Measurements from ENCODE around the gene KLKB1.
"Not testable (repeated sequence)": the region's sequence is repeated elsewhere in the genome, so short reads cannot be mapped to it uniquely, and the experiment has no call there.

Gene KLKB1

DNA sequence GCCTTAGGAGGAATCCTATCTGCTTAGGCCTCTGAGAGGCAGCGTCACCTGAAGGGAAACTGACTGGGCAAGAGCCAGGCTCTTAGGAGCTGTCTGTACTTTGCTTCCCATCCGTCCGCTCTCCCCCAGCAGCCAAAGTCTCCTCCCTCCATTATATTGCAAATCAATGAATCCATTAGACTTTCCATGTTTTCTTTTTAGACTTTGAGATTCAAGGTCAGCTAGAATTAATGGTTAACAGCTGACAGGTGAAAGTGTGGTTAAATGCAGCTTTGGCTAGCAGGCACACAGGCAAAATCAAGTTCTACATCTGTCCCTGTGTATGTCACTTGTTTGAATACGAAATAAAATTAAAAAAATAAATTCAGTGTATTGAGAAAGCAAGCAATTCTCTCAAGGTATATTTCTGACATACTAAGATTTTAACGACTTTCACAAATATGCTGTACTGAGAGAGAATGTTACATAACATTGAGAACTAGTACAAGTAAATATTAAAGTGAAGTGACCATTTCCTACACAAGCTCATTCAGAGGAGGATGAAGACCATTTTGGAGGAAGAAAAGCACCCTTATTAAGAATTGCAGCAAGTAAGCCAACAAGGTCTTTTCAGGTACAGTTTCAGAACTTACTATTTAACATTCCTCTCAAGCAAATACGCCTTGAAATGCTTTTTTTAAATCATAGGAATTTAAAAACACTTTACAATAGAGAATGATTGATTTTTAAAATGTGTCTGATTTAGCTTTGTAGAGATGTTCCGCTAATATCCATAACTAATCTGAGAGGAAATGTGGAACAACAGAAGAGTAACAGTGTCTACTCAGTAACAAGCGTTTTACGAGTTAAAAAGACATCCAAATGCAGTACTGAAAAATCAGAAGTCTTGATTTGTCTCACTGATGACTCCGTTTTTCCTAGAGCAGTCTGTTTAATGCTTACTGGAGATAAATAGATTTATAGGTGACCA lies 38.7 kb downstream of the KLKB1 start, which contains the start of gene F11:
TSS of gene F11 (plus strand) at position 507 of the 970 bp plus-strand sequence. CDS start 948 bp downstream, outside the sequence.
- no peak for DNase-seq

GRCh38 chr4:186266729-186267456 lies 39.6 kb downstream of the KLKB1 start:
- DNase-seq, result no peak

- DNase-seq, result no peak
Observed at GRCh38 chr4:186271081-186271678, 43.9 kb downstream of the KLKB1 start.

DNA sequence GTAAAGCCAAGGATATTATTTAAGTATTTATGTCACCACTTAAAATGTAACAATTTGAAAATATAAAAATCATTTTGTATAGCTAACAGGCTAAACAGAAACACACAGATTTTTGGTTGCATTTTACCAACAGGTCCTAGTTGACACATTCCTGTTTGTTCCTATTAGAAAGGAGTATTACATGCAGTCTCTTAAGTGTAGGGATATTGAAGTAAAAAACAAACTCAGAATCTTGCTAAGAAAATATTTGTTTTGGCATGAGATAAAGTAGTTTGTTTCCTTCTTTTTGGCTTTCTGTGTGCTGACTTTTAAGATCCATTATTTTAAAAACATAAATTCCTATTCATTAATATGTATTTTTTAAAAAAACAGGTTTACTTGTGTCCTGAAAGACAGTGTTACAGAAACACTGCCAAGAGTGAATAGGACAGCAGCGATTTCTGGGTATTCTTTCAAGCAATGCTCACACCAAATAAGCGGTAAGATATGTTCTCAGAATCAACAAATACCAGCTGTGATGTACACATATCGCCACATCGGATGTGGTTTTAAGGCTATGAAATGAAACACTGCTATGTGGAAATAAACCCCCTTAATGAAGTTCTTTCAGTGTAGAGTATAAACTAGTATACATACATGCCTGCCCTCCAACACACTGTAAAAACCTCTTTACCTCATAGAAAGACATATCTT lies 45.5 kb downstream of the KLKB1 start:
- no peak for DNase-seq

DNA sequence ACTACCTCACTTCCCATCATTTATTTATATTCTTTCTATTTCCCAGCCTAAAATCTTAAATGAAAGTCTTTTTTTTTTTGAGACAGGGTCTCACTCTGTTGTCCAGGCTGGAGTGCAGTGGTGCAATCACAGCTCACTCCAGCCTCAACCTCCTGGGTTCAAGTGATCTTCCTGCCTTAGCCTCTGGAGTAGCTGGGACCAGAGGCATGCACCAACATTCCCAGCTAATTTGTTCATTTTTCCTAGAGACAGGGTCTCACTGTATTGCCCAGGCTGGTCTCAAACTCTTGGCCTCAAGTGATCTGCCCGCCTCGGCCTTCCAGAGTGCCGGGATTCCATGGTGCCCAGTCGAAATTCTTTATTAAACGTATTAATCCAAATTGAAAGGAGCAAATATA lies 46.1 kb downstream of the KLKB1 start:
- not testable (repeated sequence) for DNase-seq

GRCh38 chr4:186283311-186283710 lies 56.0 kb downstream of the KLKB1 start:
- no peak for DNase-seq

DNA sequence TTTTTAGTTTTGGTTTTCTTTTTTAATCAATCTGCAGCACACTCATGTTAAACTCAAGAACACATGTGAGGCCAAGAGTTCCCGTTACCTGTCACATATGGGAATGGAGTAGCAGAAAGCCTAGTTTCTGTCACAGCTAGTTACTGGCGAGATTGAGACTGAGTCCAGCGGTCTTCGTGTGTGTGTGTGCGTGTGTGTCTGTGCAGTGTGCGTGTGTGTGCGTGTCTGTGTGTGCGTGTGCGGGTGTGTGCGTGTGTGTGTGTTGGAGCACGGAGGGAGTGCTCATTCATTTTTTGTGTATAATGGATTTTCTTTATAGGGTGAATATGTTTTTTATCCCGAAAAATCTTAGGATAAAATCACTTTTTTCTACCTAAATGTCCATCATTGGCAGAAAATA lies 57.8 kb downstream of the KLKB1 start:
- no peak for DNase-seq

GRCh38 chr4:186286581-186286980 lies 59.3 kb downstream of the KLKB1 start:
- no peak for DNase-seq

GRCh38 chr4:186291256-186291890 lies 64.1 kb downstream of the KLKB1 start:
- no peak for DNase-seq

DNA sequence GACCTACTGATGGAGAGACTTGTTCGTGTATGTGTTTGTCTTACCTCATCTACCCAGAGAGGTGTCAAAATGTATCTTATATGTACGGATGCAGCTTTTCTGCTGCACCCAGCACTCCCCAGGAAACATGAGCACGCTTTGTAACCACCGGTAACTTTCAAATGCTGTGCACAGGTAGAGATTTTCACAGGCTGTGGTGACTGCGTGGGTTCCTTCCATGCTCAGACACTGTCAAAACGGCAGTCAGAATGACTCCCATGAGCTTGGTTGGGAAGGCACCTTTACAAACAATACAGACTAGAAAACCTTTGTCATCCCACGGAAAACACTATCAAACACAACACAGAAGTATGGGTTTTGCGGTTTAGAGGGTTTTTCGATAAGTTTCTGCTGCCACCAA lies 66.9 kb downstream of the KLKB1 start:
- DNase-seq, result no peak

DNA sequence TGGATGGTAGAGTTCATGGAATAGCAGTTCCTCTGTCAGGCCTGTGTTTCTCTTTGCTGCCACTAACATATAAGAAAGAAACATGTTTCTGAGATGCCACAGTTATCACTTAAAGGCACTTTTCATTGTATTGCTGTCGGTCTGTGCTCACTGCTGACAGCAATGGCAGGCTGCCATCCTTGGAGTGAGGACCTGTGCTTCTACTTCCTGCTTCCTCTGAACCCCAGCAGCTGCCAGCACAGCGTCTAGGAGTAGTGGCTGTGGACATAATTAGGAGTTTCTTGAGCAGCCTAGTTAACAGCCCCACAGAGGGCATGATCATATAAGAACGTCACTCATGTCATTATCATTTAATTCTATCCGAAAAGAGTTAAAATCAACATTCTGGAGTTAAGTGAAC lies 69.2 kb downstream of the KLKB1 start:
- no peak for DNase-seq

GRCh38 chr4:186297013-186297645 lies 69.8 kb downstream of the KLKB1 start:
- DNase-seq, result no peak

DNA sequence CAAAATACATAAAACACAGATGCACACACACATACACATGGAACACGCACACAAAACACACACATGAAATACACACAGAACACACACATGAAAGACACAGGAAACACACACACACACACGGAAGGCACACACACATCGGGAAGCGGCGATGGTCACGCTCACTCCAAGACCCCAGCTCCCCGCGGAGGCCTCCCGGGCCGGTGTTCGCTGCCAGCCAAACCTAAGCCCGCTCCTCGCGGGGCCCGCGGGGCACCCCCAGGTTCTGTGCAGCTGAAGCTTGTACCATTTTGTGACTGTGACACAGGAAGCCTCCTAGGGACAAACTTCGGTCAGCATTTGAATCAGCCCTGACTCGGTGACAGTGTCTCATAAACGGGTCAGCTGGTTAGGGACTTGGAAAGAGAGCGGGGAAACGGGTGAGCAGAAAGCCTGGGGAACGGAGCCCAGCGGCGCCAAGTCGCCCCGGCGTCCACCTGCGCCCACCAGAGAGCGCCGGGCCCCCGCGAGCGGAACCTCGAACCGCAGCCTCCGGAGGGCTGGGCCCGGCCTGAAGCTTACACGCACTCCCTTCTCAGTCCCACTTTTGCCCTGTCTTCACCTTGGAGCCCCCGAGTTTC lies 70.8 kb downstream of the KLKB1 start:
- DNase-seq, result no peak

GRCh38 chr4:186299291-186299690 lies 72.0 kb downstream of the KLKB1 start:
- no peak for DNase-seq

- DNase-seq, result no peak
Observed at GRCh38 chr4:186300659-186301390, 73.5 kb downstream of the KLKB1 start.

GRCh38 chr4:186304216-186304615 lies 76.9 kb downstream of the KLKB1 start:
- DNase-seq, result no peak

DNA sequence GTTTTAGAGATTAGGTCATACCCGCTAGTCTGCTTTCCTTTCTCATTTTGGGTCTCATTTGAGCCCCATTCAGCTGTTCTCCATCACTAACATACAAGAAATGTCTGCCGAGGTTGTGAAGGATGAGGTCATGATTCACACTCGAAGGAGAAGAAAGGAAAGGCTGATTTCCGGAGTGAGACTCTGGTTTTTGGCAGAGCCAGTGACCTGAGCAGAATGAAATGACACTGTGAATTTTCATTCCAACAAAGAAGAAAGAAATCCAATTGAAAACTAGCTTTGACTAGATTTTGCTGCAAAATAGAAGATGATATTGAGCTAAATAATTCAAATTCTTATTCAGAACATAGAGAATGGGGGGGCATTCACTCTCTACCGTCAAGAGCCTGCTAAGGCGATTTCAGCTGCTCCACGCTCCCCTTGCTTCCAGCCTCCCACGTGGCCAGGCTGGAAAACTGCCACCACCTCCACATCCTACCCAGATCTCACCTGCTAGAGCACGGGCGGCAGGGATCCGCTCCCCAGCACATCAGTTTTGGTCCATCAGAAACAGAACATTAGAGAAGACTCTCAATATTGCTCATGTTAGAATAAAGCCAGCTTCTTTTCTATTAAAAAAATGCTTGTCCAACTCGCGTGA lies 77.7 kb downstream of the KLKB1 start:
- no peak for DNase-seq

GRCh38 chr4:186307497-186307896 lies 80.2 kb downstream of the KLKB1 start:
- DNase-seq, result no peak

DNA sequence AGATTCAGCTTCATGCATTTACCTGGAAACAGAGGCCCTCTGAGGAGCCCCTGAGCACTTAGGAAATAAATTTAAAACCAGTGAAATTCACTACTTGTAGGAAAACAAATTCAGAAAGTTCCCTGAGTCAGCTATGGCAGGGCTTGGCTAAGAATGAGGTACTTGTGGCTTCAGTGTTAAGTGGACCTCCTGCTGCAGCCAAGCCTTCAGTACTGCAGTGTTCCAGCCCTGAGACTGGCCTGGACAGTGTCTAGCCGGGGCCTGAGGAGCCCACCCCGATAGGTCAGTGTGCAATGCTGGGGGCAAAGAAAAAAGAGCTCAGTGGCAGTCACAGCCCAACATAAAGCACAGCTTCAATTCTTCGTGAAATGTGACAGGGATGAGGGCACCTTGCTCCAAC lies 80.6 kb downstream of the KLKB1 start:
- no peak for DNase-seq
